Erythroblast (primary cell): ENCODE measurements around the gene ID4.

Experiments
- DNase-seq, 2 experiments: peaks; one replicate each; lab custom pipeline; 2025; lab: John Stamatoyannopoulos, UW
- GATA1 ChIP-seq: IDR thresholded peaks from 2 replicates; pipeline ENCODE4 v1.6.1; 2011; ENCODE audit warnings: low read depth, mild to moderate bottlenecking, control low read depth, low read length, moderate library complexity
- POLR2A ChIP-seq: IDR thresholded peaks from 2 replicates; pipeline ENCODE4 v1.6.1; 2011; ENCODE audit warnings: mild to moderate bottlenecking, low read length

The ID4 gene

GRCh38 chr6:19812512-19813119, 24.6 kb upstream of the ID4 start:
- DNase-seq: peak; percentile 13 to 14
- no peak for TF ChIP-seq GATA1
- no peak for TF ChIP-seq POLR2A

GRCh38 chr6:19818805-19819204, 18.4 kb upstream of the ID4 start:
- no peak for DNase-seq
- TF ChIP-seq POLR2A: no peak
- TF ChIP-seq GATA1: no peak

GRCh38 chr6:19824058-19824807, 12.9 kb upstream of the ID4 start:
- TF ChIP-seq GATA1: no peak
- no peak for TF ChIP-seq POLR2A
- no peak for DNase-seq

GRCh38 chr6:19827247-19827646, 9.9 kb upstream of the ID4 start:
- DNase-seq: no peak
- no peak for TF ChIP-seq POLR2A
- TF ChIP-seq GATA1: no peak

- no peak for DNase-seq
- no peak for TF ChIP-seq GATA1
- no peak for TF ChIP-seq POLR2A
These were observed 9.3 kb upstream of the ID4 start for GRCh38 chr6:19827903-19828302.

- no peak for TF ChIP-seq GATA1
- TF ChIP-seq POLR2A: no peak
- no peak for DNase-seq
These were observed 7.0 kb upstream of the ID4 start for GRCh38 chr6:19830171-19830570.

- TF ChIP-seq POLR2A (no peak), GATA1 (no peak)
- no peak for DNase-seq
These were observed 5.8 kb upstream of the ID4 start for GRCh38 chr6:19831358-19831757.

- DNase-seq: no peak
- TF ChIP-seq POLR2A (no peak), GATA1 (no peak)
These were observed 3.2 kb upstream of the ID4 start for GRCh38 chr6:19833947-19834346.

GRCh38 chr6:19834858-19835257, 2.3 kb upstream of the ID4 start:
- TF ChIP-seq GATA1: no peak
- no peak for TF ChIP-seq POLR2A
- DNase-seq: no peak

- DNase-seq: no peak
- no peak for TF ChIP-seq GATA1
These were observed 1.6 kb upstream of the ID4 start for GRCh38 chr6:19835605-19836004.

- TF ChIP-seq POLR2A (no peak), GATA1 (no peak)
- DNase-seq: peak in 1 of 2 experiments; percentile 11
These were observed 606 bp downstream of the ID4 start for GRCh38 chr6:19837511-19838441.

GRCh38 chr6:19838442-19839236, 1.5 kb downstream of the ID4 start:
- no peak for TF ChIP-seq POLR2A
- TF ChIP-seq GATA1: no peak
- no peak for DNase-seq

GRCh38 chr6:19839237-19839546, 2.0 kb downstream of the ID4 start:
- DNase-seq: no peak
- TF ChIP-seq GATA1: no peak
- no peak for TF ChIP-seq POLR2A

GRCh38 chr6:19839788-19840187, 2.6 kb downstream of the ID4 start:
- no peak for DNase-seq
- TF ChIP-seq POLR2A (no peak), GATA1 (no peak)
